Transverse colon (tissue), 3 donors: ENCODE measurements around the gene LAMA2.

ENCODE experiments used
- EP300 ChIP-seq: sonication (generic); formaldehyde crosslinking; IDR thresholded peaks from one replicate; pipeline ENCODE4 v1.6.1; 2017; ENCODE audit warnings: antibody characterized with exemption, low read depth
- POLR2A ChIP-seq: fragments of 450-650 bp; IDR thresholded peaks from one replicate; pipeline ENCODE4 v1.6.1; 2016; ENCODE audit warnings: antibody characterized with exemption, mild to moderate bottlenecking, moderate library complexity
- TF ChIP-seq, protein P1 (sequence below), 5 experiments: fragments of 200-600 bp in 3 of 5; fragments of 450-650 bp in 2 of 5; sonication (generic) in 3 of 5; IDR thresholded peaks; 1 replicate in 2 of 5; 2 replicates in 3 of 5; pipeline ENCODE4 v1.5.1; 2016 to 2017; ENCODE audit warnings: antibody characterized with exemption in 5 of 5, inconsistent platforms in 3 of 5, mild to moderate bottlenecking in 2 of 5, moderate library complexity in 1 of 5

DNA sequence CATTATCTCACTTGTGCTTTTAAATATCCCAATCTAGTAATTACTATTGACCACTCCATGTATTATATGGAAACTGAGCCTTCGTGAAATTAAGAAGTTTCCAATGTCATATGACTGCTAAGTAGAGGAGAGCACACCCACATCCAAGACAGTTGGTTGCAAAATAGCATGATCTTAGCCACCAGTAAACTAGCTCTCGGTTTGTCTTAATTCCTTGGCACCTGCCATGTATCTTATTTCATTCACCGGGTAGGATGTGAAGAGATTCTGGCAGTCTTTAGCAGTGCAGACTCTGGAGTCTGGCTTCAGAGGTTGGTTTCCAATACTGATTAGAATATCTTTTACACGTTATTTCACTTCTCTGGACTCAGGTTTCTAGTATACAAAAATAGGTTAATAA, 270.3 kb downstream of the LAMA2 start:
- TF ChIP-seq POLR2A, result no peak
- TF ChIP-seq, protein P1, sequence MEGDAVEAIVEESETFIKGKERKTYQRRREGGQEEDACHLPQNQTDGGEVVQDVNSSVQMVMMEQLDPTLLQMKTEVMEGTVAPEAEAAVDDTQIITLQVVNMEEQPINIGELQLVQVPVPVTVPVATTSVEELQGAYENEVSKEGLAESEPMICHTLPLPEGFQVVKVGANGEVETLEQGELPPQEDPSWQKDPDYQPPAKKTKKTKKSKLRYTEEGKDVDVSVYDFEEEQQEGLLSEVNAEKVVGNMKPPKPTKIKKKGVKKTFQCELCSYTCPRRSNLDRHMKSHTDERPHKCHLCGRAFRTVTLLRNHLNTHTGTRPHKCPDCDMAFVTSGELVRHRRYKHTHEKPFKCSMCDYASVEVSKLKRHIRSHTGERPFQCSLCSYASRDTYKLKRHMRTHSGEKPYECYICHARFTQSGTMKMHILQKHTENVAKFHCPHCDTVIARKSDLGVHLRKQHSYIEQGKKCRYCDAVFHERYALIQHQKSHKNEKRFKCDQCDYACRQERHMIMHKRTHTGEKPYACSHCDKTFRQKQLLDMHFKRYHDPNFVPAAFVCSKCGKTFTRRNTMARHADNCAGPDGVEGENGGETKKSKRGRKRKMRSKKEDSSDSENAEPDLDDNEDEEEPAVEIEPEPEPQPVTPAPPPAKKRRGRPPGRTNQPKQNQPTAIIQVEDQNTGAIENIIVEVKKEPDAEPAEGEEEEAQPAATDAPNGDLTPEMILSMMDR (IDR thresholded peaks at IDR 0.05), result no peak
- TF ChIP-seq EP300, result no peak
